Body of pancreas (tissue), 4 donors: Measurements from ENCODE around the gene PDLIM5. TPM values are rescaled to one million over a fixed set of nuclear protein-coding genes. Genes with fewer than 3 reads are reported as not detected.

Source experiments
- ATAC-seq: fragments of 150-250 bp; one replicate; pipeline ENCODE4 v1.9.1; 2016
- DNase-seq, 4 donors: peaks; one replicate each; pipeline ENCODE4 v3.0.0-alpha.2; 2019
- H3K27ac ChIP-seq, 4 donors: fragments of 200-600 bp; sonication (generic); 1 replicate in 3 of 4; 2 replicates in 1 of 4; pipeline versions ENCODE4 v1.5.1 to v1.6.1; 2016 to 2019; ENCODE audit warnings: mild to moderate bottlenecking in 1 of 4, mixed read lengths in 1 of 4, moderate library complexity in 1 of 4
- H3K27me3 ChIP-seq, 2 donors: fragments of 200-600 bp; sonication (generic); one replicate each; pipeline ENCODE4 v1.6.0; 2016; ENCODE audit warnings: mild to moderate bottlenecking in 1 of 2
- H3K36me3 ChIP-seq, 2 donors: fragments of 200-600 bp; sonication (generic); replicated peaks in 1 of 2; 2 replicates each; pipeline ENCODE4 v1.5.1; 2016; ENCODE audit warnings: low read depth in 2 of 2; ENCODE audit not compliant: insufficient read depth in 1 of 2
- H3K4me1 ChIP-seq: fragments of 200-600 bp; sonication (generic); one replicate; pipeline ENCODE4 v1.6.0; 2016
- H3K4me3 ChIP-seq, 2 donors: fragments of 200-600 bp; sonication (generic); 1 replicate in 1 of 2; 2 replicates in 1 of 2; pipeline ENCODE4 v1.5.1; 2016 to 2019
- H3K9me3 ChIP-seq, 3 donors: fragments of 200-600 bp; sonication (generic); 1 replicate in 2 of 3; 2 replicates in 1 of 3; pipeline ENCODE4 v1.5.1; 2016
- CTCF ChIP-seq, 7 experiments: fragments of 450-650 bp in 4 of 7; fragments of 200-600 bp in 3 of 7; sonication (generic) in 3 of 7; IDR thresholded peaks; one replicate each; pipeline ENCODE4 v1.5.1; 2016 to 2019; ENCODE audit warnings: antibody characterized with exemption in 7 of 7
- POLR2A ChIP-seq, 3 donors: fragments of 450-650 bp; IDR thresholded peaks; one replicate each; pipeline ENCODE4 v1.6.1; 2016; ENCODE audit warnings: antibody characterized with exemption in 3 of 3, mild to moderate bottlenecking in 2 of 3
- WGBS, 2 donors: methylation state at CpG; one replicate each; pipeline ENCODE4 v1.1.5; 2017; 5-methylcytosine and 5-hydroxymethylcytosine counted together
- intact Hi-C: fragments of 100-400 bp; cut with DNase I; formaldehyde crosslinking; loops from one replicate; pipeline ENCODE4 v1.15.1; 2023
- total RNA-seq, 2 donors: library from RNA; depleted of rRNA; stranded (reverse); fragments of >200 nt; gene quantifications; one replicate each; pipeline ENCODE4 v1.1.0, GENCODE V29; 2016

PDLIM5 gene
- total RNA-seq, 2 donors from 2014 or later = 44.2 to 70.3 TPM

- TF ChIP-seq POLR2A (IDR thresholded peaks at IDR 0.05) = no peak
- TF ChIP-seq CTCF (IDR thresholded peaks at IDR 0.05) = no peak
- intact Hi-C loops = no loop called here
- DNase-seq (no peak), ATAC-seq (no peak)
- Histone ChIP-seq H3K4me3 (no peak overlapping the region), H3K27ac (no peak overlapping the region), H3K4me1 (no peaks in the 10 kb centered on the region), H3K9me3 (no peaks in the 10 kb centered on the region), H3K27me3 (no peaks in the 10 kb centered on the region), H3K36me3 (peaks cover 0 to 2% of the 10 kb centered on the region in 2 donors)
- WGBS, 2 donors = 89 to 90% methylated on average over 1 of the region's 1 CpG
These were observed 137.4 kb downstream of the PDLIM5 start for GRCh38 chr4:94588896-94589693.

GRCh38 chr4:94590493-94590892, 138.8 kb downstream of the PDLIM5 start:
- no peak for ATAC-seq
- DNase-seq = no peak
- Histone ChIP-seq H3K9me3 (no peaks in the 10 kb centered on the region), H3K27ac (no peak overlapping the region), H3K36me3 (peaks cover 0 to 1% of the 10 kb centered on the region in 2 donors), H3K27me3 (no peaks in the 10 kb centered on the region), H3K4me1 (peaks cover 7% of the 10 kb centered on the region), H3K4me3 (no peak overlapping the region)
- TF ChIP-seq CTCF (IDR thresholded peaks at IDR 0.05) = no peak
- no peak for TF ChIP-seq POLR2A (IDR thresholded peaks at IDR 0.05)
- intact Hi-C loops = loop anchor here (10.0 kb wide), 1 partner anchor 286 kb away; no protein-coding TSS in a partner anchor
- 46 to 64% methylated on average over 2 of the region's 2 CpGs for WGBS, 2 donors

- 94 to 100% methylated on average over 2 of the region's 2 CpGs for WGBS, 2 donors
- no peaks in the 10 kb centered on the region for H3K27me3 ChIP-seq
- peaks cover 11% of the 10 kb centered on the region for H3K4me1 ChIP-seq
- no peak for ATAC-seq
- no peak overlapping the region for H3K27ac ChIP-seq
- intact Hi-C loops = loop anchor here (10.0 kb wide), 1 partner anchor 286 kb away; no protein-coding TSS in a partner anchor
- no peaks in the 10 kb centered on the region for H3K9me3 ChIP-seq
- TF ChIP-seq CTCF (IDR thresholded peaks at IDR 0.05) (no peak), POLR2A (IDR thresholded peaks at IDR 0.05) (no peak)
- H3K4me3 ChIP-seq = no peak overlapping the region
- no peak for DNase-seq
- no peaks in the 10 kb centered on the region for H3K36me3 ChIP-seq
These were observed 139.5 kb downstream of the PDLIM5 start for GRCh38 chr4:94591289-94591688.

- intact Hi-C loops = loop anchor here (5.0 to 10.0 kb wide), 2 partner anchors 188 to 290 kb away; no protein-coding TSS in a partner anchor
- WGBS, 2 donors = 8 to 32% methylated on average over 1 of the region's 1 CpG
- Histone ChIP-seq H3K36me3 (no peaks in the 10 kb centered on the region), H3K4me3 (no peak overlapping the region), H3K4me1 (peaks cover 11% of the 10 kb centered on the region), H3K27me3 (no peaks in the 10 kb centered on the region), H3K9me3 (no peaks in the 10 kb centered on the region), H3K27ac (no peak overlapping the region)
- no peak for TF ChIP-seq CTCF (IDR thresholded peaks at IDR 0.05)
- no peak for TF ChIP-seq POLR2A (IDR thresholded peaks at IDR 0.05)
- DNase-seq (no peak), ATAC-seq (no peak)
These were observed 143.3 kb downstream of the PDLIM5 start for GRCh38 chr4:94595013-94595412.
